Measurements from ENCODE around the gene SERAC1.

Gene SERAC1

GRCh38 chr6:158142789-158143188 lies 25.3 kb downstream of the SERAC1 start:
- no peak overlapping the region for H2AFZ ChIP-seq
- no peaks in the 10 kb centered on the region for H3K27me3 ChIP-seq (ENCODE audit: control insufficient read depth, insufficient read depth, low read length)
- H3K4me2 ChIP-seq (ENCODE audit: low read length): no peak overlapping the region
- H3K27ac ChIP-seq: no peak overlapping the region
- H3K36me3 ChIP-seq (ENCODE audit: control insufficient read depth, insufficient read depth, low read length): no peaks in the 10 kb centered on the region
- no peak for TF ChIP-seq CTCF (IDR thresholded peaks at IDR 0.05)
- no peak overlapping the region for H3K4me3 ChIP-seq (ENCODE audit: low read depth, low read length)
- H3K9me3 ChIP-seq (ENCODE audit: control insufficient read depth, low read length): no peaks in the 10 kb centered on the region
- no peaks in the 10 kb centered on the region for H3K4me1 ChIP-seq
- no peaks in the 10 kb centered on the region for H3K79me2 ChIP-seq
- H3K9ac ChIP-seq: no peak overlapping the region

GRCh38 chr6:158131926-158132325 lies 36.1 kb downstream of the SERAC1 start:
- H3K79me2 ChIP-seq: no peaks in the 10 kb centered on the region

GRCh38 chr6:158125271-158125670 lies 42.8 kb downstream of the SERAC1 start:
- H3K27ac ChIP-seq: no peak overlapping the region
- TF ChIP-seq CTCF (IDR thresholded peaks at IDR 0.05): no peak
- no peaks in the 10 kb centered on the region for H3K27me3 ChIP-seq (ENCODE audit: control insufficient read depth, insufficient read depth, low read length)
- H3K4me2 ChIP-seq (ENCODE audit: low read length): no peak overlapping the region
- no peaks in the 10 kb centered on the region for H3K9me3 ChIP-seq (ENCODE audit: control insufficient read depth, low read length)
- no peak overlapping the region for H3K9ac ChIP-seq
- H2AFZ ChIP-seq: no peak overlapping the region
- no peaks in the 10 kb centered on the region for H3K79me2 ChIP-seq
- H3K4me1 ChIP-seq: no peaks in the 10 kb centered on the region
- H3K36me3 ChIP-seq (ENCODE audit: control insufficient read depth, insufficient read depth, low read length): no peaks in the 10 kb centered on the region
- H3K4me3 ChIP-seq (ENCODE audit: low read depth, low read length): no peak overlapping the region

More at GRCh38 chr6:158131926-158132325, 36.1 kb downstream of the SERAC1 start:
- Histone ChIP-seq H2AFZ (no peak overlapping the region), H3K9me3 (ENCODE audit: control insufficient read depth, low read length) (no peaks in the 10 kb centered on the region), H3K4me1 (no peaks in the 10 kb centered on the region), H3K4me3 (ENCODE audit: low read depth, low read length) (no peak overlapping the region), H3K36me3 (ENCODE audit: control insufficient read depth, insufficient read depth, low read length) (no peaks in the 10 kb centered on the region), H3K4me2 (ENCODE audit: low read length) (no peak overlapping the region), H3K9ac (no peak overlapping the region), H3K27me3 (ENCODE audit: control insufficient read depth, insufficient read depth, low read length) (no peaks in the 10 kb centered on the region), H3K27ac (no peak overlapping the region)
- no peak for TF ChIP-seq CTCF (IDR thresholded peaks at IDR 0.05)

GRCh38 chr6:158124288-158124687 lies 43.8 kb downstream of the SERAC1 start:
- no peaks in the 10 kb centered on the region for H3K4me1 ChIP-seq
- H3K27me3 ChIP-seq (ENCODE audit: control insufficient read depth, insufficient read depth, low read length): no peaks in the 10 kb centered on the region
- H3K36me3 ChIP-seq (ENCODE audit: control insufficient read depth, insufficient read depth, low read length): no peaks in the 10 kb centered on the region
- no peak overlapping the region for H2AFZ ChIP-seq
- H3K79me2 ChIP-seq: no peaks in the 10 kb centered on the region
- H3K27ac ChIP-seq: no peak overlapping the region
- no peak for TF ChIP-seq CTCF (IDR thresholded peaks at IDR 0.05)
- H3K9ac ChIP-seq: no peak overlapping the region
- H3K4me3 ChIP-seq (ENCODE audit: low read depth, low read length): no peak overlapping the region
- H3K9me3 ChIP-seq (ENCODE audit: control insufficient read depth, low read length): no peaks in the 10 kb centered on the region
- no peak overlapping the region for H3K4me2 ChIP-seq (ENCODE audit: low read length)

GRCh38 chr6:158122048-158122447 lies 46.0 kb downstream of the SERAC1 start:
- no peaks in the 10 kb centered on the region for H3K27me3 ChIP-seq (ENCODE audit: control insufficient read depth, insufficient read depth, low read length)
- no peak overlapping the region for H2AFZ ChIP-seq
- H3K4me1 ChIP-seq: no peaks in the 10 kb centered on the region
- H3K27ac ChIP-seq: no peak overlapping the region
- no peak for TF ChIP-seq CTCF (IDR thresholded peaks at IDR 0.05)
- no peak overlapping the region for H3K4me2 ChIP-seq (ENCODE audit: low read length)
- no peaks in the 10 kb centered on the region for H3K9me3 ChIP-seq (ENCODE audit: control insufficient read depth, low read length)
- H3K79me2 ChIP-seq: no peaks in the 10 kb centered on the region
- H3K9ac ChIP-seq: no peak overlapping the region
- no peaks in the 10 kb centered on the region for H3K36me3 ChIP-seq (ENCODE audit: control insufficient read depth, insufficient read depth, low read length)
- no peak overlapping the region for H3K4me3 ChIP-seq (ENCODE audit: low read depth, low read length)
